Activated CD8-positive, alpha-beta T cell treated with anti-CD3 and anti-CD28 coated beads for 36 hours (primary cell): ENCODE data around the gene ARFGEF2. TPM values are rescaled to one million over a fixed set of nuclear protein-coding genes. Genes with fewer than 3 reads are reported as not detected.
A peak's percentile ranks its signal among the peaks of the same experiment; 100 is the strongest.

Experiments
- ATAC-seq: fragments of 200-7000 bp; cut with Tn5 transposase; one replicate; pipeline ENCODE4 v1.10.0; 2021; ENCODE audit warnings: mild to moderate bottlenecking, moderate library complexity
- CTCF ChIA-PET: fragments of 350-600 bp; sonication (Branson Sonifier 250); formaldehyde crosslinking; loops from one replicate; lab custom pipeline; 2021; ENCODE audit warnings: antibody characterized with exemption; lab: Charles Lee
- POLR2A ChIA-PET: fragments of 350-600 bp; sonication (Branson Sonifier 250); formaldehyde crosslinking; loops from one replicate; lab custom pipeline; 2021; ENCODE audit warnings: antibody characterized with exemption; lab: Charles Lee
- DNase-seq: peaks from one replicate; pipeline ENCODE4 v3.0.0-alpha.2; 2020
- H3K27ac Mint-ChIP-seq: one replicate; pipeline ENCODE4 v1.8.0; 2021; ENCODE audit warnings: mild to moderate bottlenecking, mixed read lengths
- H3K27me3 Mint-ChIP-seq: one replicate; pipeline ENCODE4 v1.8.0; 2021; ENCODE audit warnings: mixed read lengths
- H3K36me3 Mint-ChIP-seq: one replicate; pipeline ENCODE4 v1.8.0; 2021; ENCODE audit warnings: low read depth, mixed read lengths
- H3K4me1 Mint-ChIP-seq: one replicate; pipeline ENCODE4 v1.8.0; 2021; ENCODE audit warnings: low read depth, mixed read lengths
- H3K4me3 Mint-ChIP-seq: one replicate; pipeline ENCODE4 v1.8.0; 2021; ENCODE audit warnings: mild to moderate bottlenecking, moderate library complexity, mixed read lengths
- H3K9me3 Mint-ChIP-seq: one replicate; pipeline ENCODE4 v1.8.0; 2021; ENCODE audit warnings: mixed read lengths
- CTCF ChIP-seq: fragments of 200-600 bp; IDR thresholded peaks from one replicate; pipeline ENCODE4 v1.8.0; 2022; ENCODE audit warnings: antibody characterized with exemption, mild to moderate bottlenecking
- intact Hi-C: fragments of 100-400 bp; cut with micrococcal nuclease; formaldehyde crosslinking; loops from one replicate; pipeline ENCODE4 v1.10.0; 2022
- total RNA-seq, 2 experiments: library from RNA; stranded (reverse); gene quantifications; one replicate each; pipeline ENCODE4 v1.2.3, GENCODE V29; 2021

The ARFGEF2 gene
- total RNA-seq, 2 experiments from 2014 or later: 20.5 to 22.7 TPM

DNA sequence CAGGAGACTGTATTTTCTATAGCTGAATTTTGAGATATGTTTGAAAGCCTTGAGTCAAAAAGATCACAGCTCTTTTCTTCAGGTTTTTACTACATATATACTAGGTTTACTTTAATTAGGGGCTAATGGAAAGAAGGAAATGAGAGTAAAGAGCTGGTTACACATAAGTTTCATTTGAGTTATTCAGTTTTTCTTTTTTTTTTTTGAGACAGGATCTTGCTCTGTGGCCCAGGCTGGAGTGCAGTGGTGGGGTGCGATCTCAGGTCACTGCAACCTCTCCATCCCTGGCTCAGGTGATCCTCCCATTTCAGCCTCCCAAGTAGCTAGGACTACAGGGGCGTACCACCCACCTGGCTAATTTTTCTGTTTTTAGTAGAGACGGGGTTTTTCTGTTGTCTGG, 4.8 kb downstream of the ARFGEF2 start:
- DNase-seq: no peak
- no peak for ATAC-seq
- H3K36me3 Mint-ChIP-seq: peaks cover 9% of the 10 kb centered on the region
- H3K4me1 Mint-ChIP-seq: peaks cover 47% of the 10 kb centered on the region
- no peaks in the 10 kb centered on the region for H3K27me3 Mint-ChIP-seq
- peak overlapping the region; percentile 47 for H3K27ac Mint-ChIP-seq
- intact Hi-C loops: no loop called here
- H3K4me3 Mint-ChIP-seq: no peak overlapping the region
- CTCF ChIA-PET: interaction anchor here (1.5 kb wide), 1 partner anchor 269 kb away, joined by 5 read pairs; no protein-coding TSS in a partner anchor
- H3K9me3 Mint-ChIP-seq: peaks cover 2% of the 10 kb centered on the region
- TF ChIP-seq CTCF: no peak
- POLR2A ChIA-PET: interaction anchor here (0.6 kb wide), 1 partner anchor 29 kb away, joined by 3 read pairs; no protein-coding TSS in a partner anchor

DNA sequence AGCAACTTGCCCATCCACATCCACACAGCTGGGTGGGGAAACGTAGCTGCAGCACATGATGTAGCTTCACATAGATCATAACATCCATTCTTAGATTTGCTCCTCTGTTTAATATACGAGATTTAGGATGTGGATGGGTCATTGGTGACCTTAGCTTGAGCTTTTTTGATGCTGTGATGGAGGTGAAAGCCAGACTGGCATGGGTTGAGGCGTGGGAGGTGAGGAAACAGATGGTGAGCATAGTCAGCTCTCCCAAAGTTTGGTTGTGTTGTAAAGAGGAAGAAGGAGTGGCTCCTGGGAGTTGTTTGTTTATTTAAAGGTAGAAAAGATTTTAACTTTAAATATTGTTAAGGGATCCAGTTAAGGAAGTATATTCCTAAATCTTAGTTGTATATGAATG, 5.3 kb downstream of the ARFGEF2 start:
- DNase-seq (peak; percentile 18), ATAC-seq (no peak)
- ChIA-PET POLR2A (no interaction called here), CTCF (interaction anchor here (0.6 to 1.5 kb wide), 2 partner anchors 269 to 365 kb away, joined by 3 to 5 read pairs; no protein-coding TSS in a partner anchor)
- H3K4me1 Mint-ChIP-seq: peaks cover 47% of the 10 kb centered on the region
- peaks cover 9% of the 10 kb centered on the region for H3K36me3 Mint-ChIP-seq
- no peaks in the 10 kb centered on the region for H3K27me3 Mint-ChIP-seq
- H3K27ac Mint-ChIP-seq: peak overlapping the region; percentile 47
- intact Hi-C loops: no loop called here
- peaks cover 2% of the 10 kb centered on the region for H3K9me3 Mint-ChIP-seq
- TF ChIP-seq CTCF: no peak
- H3K4me3 Mint-ChIP-seq: no peak overlapping the region

GRCh38 chr20:48928832-48929725, 7.6 kb downstream of the ARFGEF2 start:
- Mint-ChIP-seq H3K27ac (no peak overlapping the region), H3K9me3 (peaks cover 2% of the 10 kb centered on the region), H3K36me3 (peaks cover 9% of the 10 kb centered on the region), H3K4me3 (no peak overlapping the region), H3K4me1 (peaks cover 28% of the 10 kb centered on the region), H3K27me3 (no peaks in the 10 kb centered on the region)
- ATAC-seq: no peak
- intact Hi-C loops: no loop called here
- no peak for DNase-seq
- ChIA-PET CTCF (no interaction called here), POLR2A (no interaction called here)
- TF ChIP-seq CTCF: no peak

GRCh38 chr20:48930035-48930434, 8.5 kb downstream of the ARFGEF2 start:
- H3K4me1 Mint-ChIP-seq: peaks cover 29% of the 10 kb centered on the region
- ChIA-PET CTCF (no interaction called here), POLR2A (no interaction called here)
- no peak overlapping the region for H3K27ac Mint-ChIP-seq
- peaks cover 14% of the 10 kb centered on the region for H3K36me3 Mint-ChIP-seq
- H3K9me3 Mint-ChIP-seq: peaks cover 2% of the 10 kb centered on the region
- no peak for ATAC-seq
- H3K4me3 Mint-ChIP-seq: no peak overlapping the region
- intact Hi-C loops: no loop called here
- no peaks in the 10 kb centered on the region for H3K27me3 Mint-ChIP-seq
- DNase-seq: no peak
- TF ChIP-seq CTCF: no peak

GRCh38 chr20:48930878-48931277, 9.4 kb downstream of the ARFGEF2 start:
- Mint-ChIP-seq H3K36me3 (peaks cover 14% of the 10 kb centered on the region), H3K4me1 (peaks cover 26% of the 10 kb centered on the region), H3K27ac (no peak overlapping the region), H3K27me3 (no peaks in the 10 kb centered on the region), H3K9me3 (peaks cover 2% of the 10 kb centered on the region), H3K4me3 (no peak overlapping the region)
- no peak for TF ChIP-seq CTCF
- no peak for DNase-seq
- ChIA-PET POLR2A (interaction anchor here (1.2 kb wide), 1 partner anchor 19 kb away, joined by 4 read pairs; no protein-coding TSS in a partner anchor), CTCF (no interaction called here)
- intact Hi-C loops: no loop called here
- no peak for ATAC-seq
